ENCODE results near the gene SGMS1. TPM values are rescaled to one million over a fixed set of nuclear protein-coding genes. Genes with fewer than 3 reads are reported as not detected.

The SGMS1 gene
- total and polyA plus RNA-seq, 2 experiments from 2014 or later = 15.0 to 34.7 TPM

- peaks cover 3% of the 10 kb centered on the region; the same call in 1 of the 3 replicates for H3K36me3 Mint-ChIP-seq (ENCODE audit: low read depth)
- no peak overlapping the region for H3K27ac Mint-ChIP-seq
- H4K20me1 ChIP-seq (replicated peaks; ENCODE audit: insufficient read depth) = no peaks in the 10 kb centered on the region
- H3F3A ChIP-seq (replicated peaks; ENCODE audit: low read depth) = no peaks in the 10 kb centered on the region
- H3K36me3 ChIP-seq (ENCODE audit: insufficient read depth) = no peaks in the 10 kb centered on the region
- no peaks in the 10 kb centered on the region for H3K27me3 ChIP-seq (ENCODE audit: insufficient read depth)
- peaks cover 45% of the 10 kb centered on the region for H3K4me1 Mint-ChIP-seq
- no peak overlapping the region for H3K4me3 Mint-ChIP-seq
- no peak overlapping the region for H2AFZ ChIP-seq
- TF ChIP-seq ZNF462 (CRISPR knock-in tag; IDR thresholded peaks at IDR 0.05) (no peak), EZH2 (IDR thresholded peaks at IDR 0.05; ENCODE audit: low read depth, unreplicated experiment) (no peak), CREB1 (CRISPR knock-in tag; IDR thresholded peaks at IDR 0.05; ENCODE audit: low read depth) (no peak), ETS1 (IDR thresholded peaks at IDR 0.05) (no peak), ZNF331 (CRISPR knock-in tag; IDR thresholded peaks at IDR 0.05; ENCODE audit: low read depth) (no peak), STAT1 (IDR thresholded peaks at IDR 0.05; ENCODE audit: unreplicated experiment) (no peak), CTCF (conservative IDR thresholded peaks at IDR 0.05; ENCODE audit: low read depth in 2 of 2) (no peak), POLR2AphosphoS5 (IDR thresholded peaks at IDR 0.05; ENCODE audit: low read depth) (no peak), EZH2phosphoT487 (IDR thresholded peaks at IDR 0.05; ENCODE audit: unreplicated experiment) (no peak), ZNF114 (CRISPR knock-in tag; IDR thresholded peaks at IDR 0.05) (no peak), JUNB (IDR thresholded peaks at IDR 0.05; ENCODE audit: unreplicated experiment) (no peak), NANOG (IDR thresholded peaks at IDR 0.05; ENCODE audit: borderline replicate concordance) (no peak)
- TF ChIP-seq, protein P1, sequence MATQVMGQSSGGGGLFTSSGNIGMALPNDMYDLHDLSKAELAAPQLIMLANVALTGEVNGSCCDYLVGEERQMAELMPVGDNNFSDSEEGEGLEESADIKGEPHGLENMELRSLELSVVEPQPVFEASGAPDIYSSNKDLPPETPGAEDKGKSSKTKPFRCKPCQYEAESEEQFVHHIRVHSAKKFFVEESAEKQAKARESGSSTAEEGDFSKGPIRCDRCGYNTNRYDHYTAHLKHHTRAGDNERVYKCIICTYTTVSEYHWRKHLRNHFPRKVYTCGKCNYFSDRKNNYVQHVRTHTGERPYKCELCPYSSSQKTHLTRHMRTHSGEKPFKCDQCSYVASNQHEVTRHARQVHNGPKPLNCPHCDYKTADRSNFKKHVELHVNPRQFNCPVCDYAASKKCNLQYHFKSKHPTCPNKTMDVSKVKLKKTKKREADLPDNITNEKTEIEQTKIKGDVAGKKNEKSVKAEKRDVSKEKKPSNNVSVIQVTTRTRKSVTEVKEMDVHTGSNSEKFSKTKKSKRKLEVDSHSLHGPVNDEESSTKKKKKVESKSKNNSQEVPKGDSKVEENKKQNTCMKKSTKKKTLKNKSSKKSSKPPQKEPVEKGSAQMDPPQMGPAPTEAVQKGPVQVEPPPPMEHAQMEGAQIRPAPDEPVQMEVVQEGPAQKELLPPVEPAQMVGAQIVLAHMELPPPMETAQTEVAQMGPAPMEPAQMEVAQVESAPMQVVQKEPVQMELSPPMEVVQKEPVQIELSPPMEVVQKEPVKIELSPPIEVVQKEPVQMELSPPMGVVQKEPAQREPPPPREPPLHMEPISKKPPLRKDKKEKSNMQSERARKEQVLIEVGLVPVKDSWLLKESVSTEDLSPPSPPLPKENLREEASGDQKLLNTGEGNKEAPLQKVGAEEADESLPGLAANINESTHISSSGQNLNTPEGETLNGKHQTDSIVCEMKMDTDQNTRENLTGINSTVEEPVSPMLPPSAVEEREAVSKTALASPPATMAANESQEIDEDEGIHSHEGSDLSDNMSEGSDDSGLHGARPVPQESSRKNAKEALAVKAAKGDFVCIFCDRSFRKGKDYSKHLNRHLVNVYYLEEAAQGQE (IDR thresholded peaks at IDR 0.05; ENCODE audit: unreplicated experiment) = no peak
- no peak overlapping the region for H3K27ac ChIP-seq (ENCODE audit: low read depth)
- H3K79me2 ChIP-seq (replicated peaks; ENCODE audit: insufficient read depth) = peaks cover 2% of the 10 kb centered on the region
- H3K9me2 ChIP-seq (ENCODE audit: insufficient read depth) = no peaks in the 10 kb centered on the region
- H3K4me1 ChIP-seq (ENCODE audit: insufficient read depth) = peaks cover 33% of the 10 kb centered on the region
- no peak for DNase-seq (ENCODE audit: low spot score)
- H3K9me3 Mint-ChIP-seq = no peaks in the 10 kb centered on the region
- ATAC-seq = no peak
- H3K4me3 ChIP-seq = no peak overlapping the region
- no peak overlapping the region for H3K4me2 ChIP-seq
- peaks cover 4% of the 10 kb centered on the region for H3K27me3 Mint-ChIP-seq (ENCODE audit: insufficient read depth, low read depth, poor library complexity)
Measured at GRCh38 chr10:50627896-50628295, 4.1 kb upstream of the SGMS1 start.
